ENCODE data around the gene LECT2. TPM values are rescaled to one million over a fixed set of nuclear protein-coding genes. Genes with fewer than 3 reads are reported as not detected.

Gene LECT2
- total RNA-seq = not detected in 2 replicates

- intact Hi-C loops (cut with micrococcal nuclease) = no loop called here
- H3K9me3 Mint-ChIP-seq = no peaks in the 10 kb centered on the region
- no peak for DNase-seq
- H3K4me3 Mint-ChIP-seq = no peak within 1 kb of the TSS
- no peaks in the 10 kb centered on the region for H3K4me1 Mint-ChIP-seq
- H3K27me3 Mint-ChIP-seq = peaks cover 14% of the 10 kb centered on the region
- H3K27ac Mint-ChIP-seq = no peak within 1 kb of the TSS
- no peaks in the 10 kb centered on the region for H3K36me3 Mint-ChIP-seq (ENCODE audit: low read depth)
Measured at GRCh38 chr5:135954899-135955298, at the start of gene LECT2. Gene LECT2 (minus strand): TSS chr5:135954983. CDS start chr5:135954833, 150 bp downstream.

- H3K27me3 Mint-ChIP-seq = peaks cover 2% of the 10 kb centered on the region
- H3K9me3 Mint-ChIP-seq = no peaks in the 10 kb centered on the region
- DNase-seq = no peak
- no peaks in the 10 kb centered on the region for H3K4me1 Mint-ChIP-seq
- H3K27ac Mint-ChIP-seq = no peak overlapping the region
- intact Hi-C loops (cut with micrococcal nuclease) = no loop called here
- no peaks in the 10 kb centered on the region for H3K36me3 Mint-ChIP-seq (ENCODE audit: low read depth)
- no peak overlapping the region for H3K4me3 Mint-ChIP-seq
Measured at GRCh38 chr5:136004436-136004835, 49.7 kb upstream of the LECT2 start.

DNA sequence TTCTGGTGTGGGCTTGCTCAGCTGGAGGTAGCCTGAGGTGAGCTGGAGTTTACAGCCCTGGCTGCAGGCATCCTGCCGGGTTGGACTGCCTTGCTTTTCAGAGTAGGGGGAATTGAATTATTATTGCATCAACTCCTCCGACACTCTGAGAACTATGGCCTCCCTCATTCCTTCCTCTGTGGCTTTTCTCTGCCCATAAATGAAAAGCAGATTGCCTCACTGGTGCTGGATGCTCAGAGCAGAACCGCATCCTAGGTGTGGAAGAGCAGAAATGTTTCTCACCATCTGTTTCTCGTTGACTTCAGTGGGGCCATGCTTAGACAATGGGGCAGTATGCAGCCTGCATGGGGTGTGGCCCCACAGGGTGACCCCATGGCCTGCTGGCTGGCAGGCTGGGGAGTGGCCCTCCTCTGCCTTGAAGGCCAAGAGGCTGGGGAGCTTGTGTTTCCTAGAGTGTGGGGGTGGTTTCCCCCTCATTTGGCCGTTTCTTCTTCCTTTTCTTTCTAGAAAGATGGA, 46.7 kb upstream of the LECT2 start:
- Mint-ChIP-seq H3K27ac (no peak overlapping the region), H3K4me1 (no peaks in the 10 kb centered on the region), H3K9me3 (no peaks in the 10 kb centered on the region), H3K36me3 (ENCODE audit: low read depth) (no peaks in the 10 kb centered on the region), H3K27me3 (peaks cover 2% of the 10 kb centered on the region), H3K4me3 (no peak overlapping the region)
- intact Hi-C loops (cut with micrococcal nuclease) = no loop called here
- DNase-seq = no peak

GRCh38 chr5:136000932-136001331, 46.1 kb upstream of the LECT2 start:
- H3K4me1 Mint-ChIP-seq = no peaks in the 10 kb centered on the region
- H3K27ac Mint-ChIP-seq = no peak overlapping the region
- no peaks in the 10 kb centered on the region for H3K9me3 Mint-ChIP-seq
- no peak overlapping the region for H3K4me3 Mint-ChIP-seq
- intact Hi-C loops (cut with micrococcal nuclease) = no loop called here
- no peak for DNase-seq
- peaks cover 2% of the 10 kb centered on the region for H3K27me3 Mint-ChIP-seq
- no peaks in the 10 kb centered on the region for H3K36me3 Mint-ChIP-seq (ENCODE audit: low read depth)

DNA sequence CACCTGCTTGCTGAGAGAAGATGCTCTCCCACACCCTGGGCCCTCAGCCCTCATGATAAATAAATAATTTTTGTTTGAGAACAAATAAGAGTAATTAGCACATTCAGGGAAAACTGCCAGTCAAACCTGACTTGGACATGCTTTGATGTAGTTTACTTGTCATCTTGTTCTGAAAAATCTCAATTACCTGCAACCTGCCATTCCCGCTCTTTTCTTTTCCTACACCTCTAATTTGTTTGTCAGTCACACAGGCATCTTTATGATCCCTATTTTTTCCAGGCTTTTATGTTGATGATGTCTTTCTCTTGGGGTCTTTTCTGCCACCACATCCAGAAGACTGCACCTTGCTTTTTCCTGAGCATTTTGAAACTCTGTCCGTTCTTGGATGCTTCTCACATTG, 45.4 kb upstream of the LECT2 start:
- Mint-ChIP-seq H3K27ac (no peak overlapping the region), H3K27me3 (peaks cover 2% of the 10 kb centered on the region), H3K36me3 (ENCODE audit: low read depth) (no peaks in the 10 kb centered on the region), H3K4me1 (no peaks in the 10 kb centered on the region), H3K4me3 (no peak overlapping the region), H3K9me3 (no peaks in the 10 kb centered on the region)
- DNase-seq = no peak
- intact Hi-C loops (cut with micrococcal nuclease) = no loop called here

- no peak for DNase-seq
- Mint-ChIP-seq H3K27ac (no peak overlapping the region), H3K36me3 (ENCODE audit: low read depth) (no peaks in the 10 kb centered on the region), H3K4me3 (no peak overlapping the region), H3K4me1 (no peaks in the 10 kb centered on the region), H3K27me3 (peaks cover 2% of the 10 kb centered on the region), H3K9me3 (no peaks in the 10 kb centered on the region)
- intact Hi-C loops (cut with micrococcal nuclease) = no loop called here
Measured at GRCh38 chr5:135999406-136000139, 44.8 kb upstream of the LECT2 start.

DNA sequence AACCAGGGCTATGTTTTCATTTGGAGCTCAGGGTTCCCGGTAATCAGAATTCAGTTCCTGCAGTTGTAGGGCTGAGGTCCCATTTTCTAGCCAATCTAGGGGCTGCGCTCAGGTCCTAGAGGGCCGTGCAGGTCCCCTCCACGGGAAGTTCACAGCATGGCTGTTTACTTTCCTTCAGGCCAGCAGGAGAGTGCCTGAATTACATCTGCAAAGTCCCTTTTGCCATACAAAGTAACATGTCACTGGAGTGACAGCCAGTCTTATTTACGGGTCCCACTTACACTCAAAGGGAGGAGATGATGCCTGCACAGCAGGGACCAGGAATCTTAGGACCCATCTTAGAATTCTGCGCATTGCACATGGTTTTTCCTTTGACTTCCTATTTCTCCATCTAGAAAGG, 44.1 kb upstream of the LECT2 start:
- Mint-ChIP-seq H3K9me3 (no peaks in the 10 kb centered on the region), H3K27me3 (peaks cover 2% of the 10 kb centered on the region), H3K4me3 (no peak overlapping the region), H3K27ac (no peak overlapping the region), H3K4me1 (no peaks in the 10 kb centered on the region), H3K36me3 (ENCODE audit: low read depth) (no peaks in the 10 kb centered on the region)
- intact Hi-C loops (cut with micrococcal nuclease) = no loop called here
- DNase-seq = no peak

- H3K9me3 Mint-ChIP-seq = no peaks in the 10 kb centered on the region
- H3K36me3 Mint-ChIP-seq (ENCODE audit: low read depth) = no peaks in the 10 kb centered on the region
- no peak overlapping the region for H3K4me3 Mint-ChIP-seq
- peaks cover 2% of the 10 kb centered on the region for H3K27me3 Mint-ChIP-seq
- H3K27ac Mint-ChIP-seq = no peak overlapping the region
- intact Hi-C loops (cut with micrococcal nuclease) = no loop called here
- no peaks in the 10 kb centered on the region for H3K4me1 Mint-ChIP-seq
- no peak for DNase-seq
Measured at GRCh38 chr5:135997673-135998335, 43.0 kb upstream of the LECT2 start.

DNA sequence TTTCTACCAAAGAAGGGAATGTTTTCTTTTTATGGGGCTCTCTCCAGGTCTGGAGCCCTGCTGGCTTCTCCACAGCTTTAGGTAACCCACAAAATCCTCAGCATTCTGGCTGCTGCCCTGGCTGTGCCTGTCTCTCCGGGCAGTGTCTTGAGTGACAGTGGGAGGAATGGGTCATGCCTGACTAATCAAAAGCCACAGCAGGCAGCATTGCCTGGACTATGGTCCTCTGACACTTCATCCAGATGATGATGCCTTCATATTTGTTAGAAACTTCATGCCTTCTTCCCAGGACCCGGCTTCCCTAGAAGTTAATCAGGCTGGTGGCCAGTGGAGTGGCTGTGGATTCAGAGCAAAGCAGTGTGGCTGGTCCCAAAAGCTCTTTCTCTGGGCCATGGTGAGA, 41.8 kb upstream of the LECT2 start:
- Mint-ChIP-seq H3K9me3 (no peaks in the 10 kb centered on the region), H3K4me3 (no peak overlapping the region), H3K36me3 (ENCODE audit: low read depth) (no peaks in the 10 kb centered on the region), H3K27me3 (peaks cover 2% of the 10 kb centered on the region), H3K27ac (no peak overlapping the region), H3K4me1 (no peaks in the 10 kb centered on the region)
- intact Hi-C loops (cut with micrococcal nuclease) = no loop called here
- no peak for DNase-seq

- H3K4me3 Mint-ChIP-seq = no peak overlapping the region
- no peaks in the 10 kb centered on the region for H3K4me1 Mint-ChIP-seq
- no peak overlapping the region for H3K27ac Mint-ChIP-seq
- no peaks in the 10 kb centered on the region for H3K9me3 Mint-ChIP-seq
- H3K27me3 Mint-ChIP-seq = peaks cover 2% of the 10 kb centered on the region
- H3K36me3 Mint-ChIP-seq (ENCODE audit: low read depth) = no peaks in the 10 kb centered on the region
- intact Hi-C loops (cut with micrococcal nuclease) = no loop called here
- no peak for DNase-seq
Measured at GRCh38 chr5:135995976-135996375, 41.2 kb upstream of the LECT2 start.

DNA sequence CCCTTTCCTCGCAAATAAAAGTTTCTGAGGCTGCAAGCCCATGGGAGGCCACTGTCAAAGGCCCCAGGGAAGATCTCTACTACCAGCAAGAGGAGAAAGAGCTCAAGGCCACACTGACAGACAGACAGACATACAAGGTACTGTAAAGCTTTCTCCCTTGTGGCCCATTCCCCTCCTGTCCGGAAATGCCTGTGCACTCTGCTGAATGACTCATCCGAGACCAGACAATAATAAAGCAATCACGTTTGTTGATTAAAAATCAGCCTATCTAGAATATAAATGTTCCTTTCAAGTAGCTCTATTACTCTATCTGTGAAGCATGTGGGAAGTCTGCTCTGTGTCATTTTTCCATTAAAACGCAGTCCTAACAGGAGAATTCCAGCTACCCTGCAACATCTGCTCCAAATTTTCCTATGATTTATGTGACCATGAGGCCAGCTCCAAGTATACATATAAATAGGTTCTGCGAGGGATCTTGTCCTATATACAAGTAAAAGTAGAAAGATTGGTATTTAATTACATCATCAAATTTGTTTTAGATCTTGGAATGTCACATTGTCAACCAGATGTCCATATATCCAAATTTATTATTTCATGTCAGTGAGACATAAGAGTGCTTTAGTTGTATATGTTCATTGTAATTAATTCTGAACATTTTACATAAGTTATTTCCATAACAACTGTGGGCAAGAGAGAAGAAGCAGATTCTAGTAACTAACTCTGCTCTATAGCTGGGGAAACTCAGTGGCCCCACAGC, 39.3 kb upstream of the LECT2 start:
- H3K27me3 Mint-ChIP-seq = peaks cover 3% of the 10 kb centered on the region
- no peaks in the 10 kb centered on the region for H3K9me3 Mint-ChIP-seq
- H3K36me3 Mint-ChIP-seq (ENCODE audit: low read depth) = no peaks in the 10 kb centered on the region
- no peak overlapping the region for H3K4me3 Mint-ChIP-seq
- intact Hi-C loops (cut with micrococcal nuclease) = no loop called here
- no peaks in the 10 kb centered on the region for H3K4me1 Mint-ChIP-seq
- no peak overlapping the region for H3K27ac Mint-ChIP-seq
- no peak for DNase-seq

DNA sequence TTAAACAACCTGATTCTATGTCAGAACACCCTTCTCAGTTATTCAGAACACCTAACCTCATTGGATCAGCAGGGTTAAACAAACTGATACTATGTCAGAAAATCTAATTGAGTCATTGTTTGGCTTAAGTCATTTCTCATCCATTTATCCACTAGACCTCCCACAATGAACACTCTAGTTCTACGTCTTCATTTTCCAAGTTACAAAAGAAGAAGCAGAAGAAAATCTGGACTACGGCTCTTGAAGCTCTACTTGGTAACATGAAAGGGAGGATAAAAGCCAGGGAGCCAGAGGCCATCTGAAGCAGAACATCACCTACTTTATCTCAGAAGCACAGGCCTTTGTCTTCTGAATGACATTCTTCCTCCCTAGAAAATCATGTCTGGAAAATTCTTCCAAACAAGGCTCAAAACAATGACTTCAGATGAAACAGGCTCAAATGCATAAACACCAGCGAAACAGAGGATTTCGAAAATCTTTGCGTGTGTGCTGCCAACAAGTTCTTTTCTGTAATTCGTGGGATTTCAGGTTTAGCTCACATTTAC, 38.6 kb upstream of the LECT2 start:
- H3K27ac Mint-ChIP-seq = no peak overlapping the region
- no peaks in the 10 kb centered on the region for H3K4me1 Mint-ChIP-seq
- intact Hi-C loops (cut with micrococcal nuclease) = no loop called here
- no peak overlapping the region for H3K4me3 Mint-ChIP-seq
- H3K9me3 Mint-ChIP-seq = no peaks in the 10 kb centered on the region
- no peaks in the 10 kb centered on the region for H3K36me3 Mint-ChIP-seq (ENCODE audit: low read depth)
- DNase-seq = no peak
- peaks cover 3% of the 10 kb centered on the region for H3K27me3 Mint-ChIP-seq

DNA sequence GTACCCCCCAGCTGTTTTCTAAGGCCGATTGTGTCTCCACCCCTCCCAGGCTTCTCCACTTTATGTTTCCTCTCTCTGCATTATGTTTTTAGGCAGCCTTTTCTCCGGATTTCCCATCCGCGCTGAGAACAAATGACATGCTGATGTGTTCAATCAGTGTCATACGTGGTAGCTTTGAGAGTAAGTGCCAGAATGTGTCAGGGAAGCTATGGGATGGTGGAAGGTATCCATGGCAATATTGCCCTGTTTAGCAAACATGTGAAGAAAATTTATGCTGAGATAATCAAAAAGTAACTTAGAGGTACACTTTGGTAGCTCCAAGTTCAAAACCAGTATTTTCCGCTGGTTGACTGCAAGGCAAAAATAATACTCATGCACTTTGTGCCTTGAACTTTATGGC, 36.6 kb upstream of the LECT2 start:
- Mint-ChIP-seq H3K27me3 (peaks cover 5% of the 10 kb centered on the region), H3K4me3 (no peak overlapping the region), H3K27ac (no peak overlapping the region), H3K4me1 (no peaks in the 10 kb centered on the region), H3K36me3 (ENCODE audit: low read depth) (no peaks in the 10 kb centered on the region), H3K9me3 (no peaks in the 10 kb centered on the region)
- DNase-seq = no peak
- intact Hi-C loops (cut with micrococcal nuclease) = no loop called here
